Neural cell (in vitro differentiated cells): ENCODE results near the gene RHBDF2. TPM values are rescaled to one million over a fixed set of nuclear protein-coding genes. Genes with fewer than 3 reads are reported as not detected.

Experiments used
- H2AFZ ChIP-seq: fragments of 200-600, 300-800 bp; sonication (generic), shearing (Covaris generic); 2 replicates; pipeline ENCODE4 v1.6.0; 2014; ENCODE audit warnings: low read depth, mild to moderate bottlenecking, antibody characterized with exemption, low read length, moderate library complexity
- H3F3A ChIP-seq: fragments of 200-600 bp; shearing (Covaris generic); 2 replicates; pipeline ENCODE4 v1.6.1; 2016; ENCODE audit warnings: mild to moderate bottlenecking, moderate library complexity, mixed read lengths, antibody characterized with exemption, low read length; ENCODE audit not compliant: insufficient read depth, poor library complexity, severe bottlenecking
- H3K27ac ChIP-seq: fragments of 200-600, 300-800 bp; sonication (generic), shearing (Covaris generic); 2 replicates; pipeline ENCODE4 v1.5.1; 2014; ENCODE audit warnings: mild to moderate bottlenecking, low read length, moderate library complexity
- H3K27me3 ChIP-seq: fragments of 300-800, 200-600 bp; sonication (generic), shearing (Covaris generic); 2 replicates; pipeline ENCODE4 v1.6.0; 2014; ENCODE audit warnings: mild to moderate bottlenecking, low read depth, low read length, moderate library complexity; ENCODE audit not compliant: insufficient read depth
- H3K36me3 ChIP-seq: fragments of 300-800, 200-600 bp; sonication (generic), shearing (Covaris generic); 2 replicates; pipeline ENCODE4 v1.5.1; 2014; ENCODE audit warnings: mild to moderate bottlenecking, antibody characterized with exemption, low read length, moderate library complexity; ENCODE audit not compliant: insufficient read depth
- H3K4me2 ChIP-seq: fragments of 300-800, 200-600 bp; sonication (generic), shearing (Covaris generic); 2 replicates; pipeline ENCODE4 v1.6.0; 2014; ENCODE audit warnings: mild to moderate bottlenecking, low read length
- H3K4me3 ChIP-seq: fragments of 300-800, 200-600 bp; sonication (generic), shearing (Covaris generic); 2 replicates; pipeline ENCODE4 v1.5.1; 2014; ENCODE audit warnings: mild to moderate bottlenecking, low read length, moderate library complexity
- H3K79me2 ChIP-seq: fragments of 200-600 bp; shearing (Covaris generic); replicated peaks from 2 replicates; pipeline ENCODE4 v1.6.0; 2014; ENCODE audit warnings: mild to moderate bottlenecking, low read length, moderate library complexity; ENCODE audit not compliant: insufficient read depth
- H3K9ac ChIP-seq: fragments of 300-800, 200-600 bp; sonication (generic), shearing (Covaris generic); 2 replicates; pipeline ENCODE4 v1.6.1; 2016; ENCODE audit warnings: mild to moderate bottlenecking, low read length, mixed read lengths
- H3K9me2 ChIP-seq: fragments of 200-600 bp; shearing (Covaris generic); 2 replicates; pipeline ENCODE4 v1.6.1; 2016; ENCODE audit warnings: mild to moderate bottlenecking, low read length, mixed read lengths; ENCODE audit not compliant: insufficient read depth
- H3K9me3 ChIP-seq: fragments of 200-600, 300-800 bp; sonication (generic), shearing (Covaris generic); 2 replicates; pipeline ENCODE4 v1.6.1; 2016; ENCODE audit warnings: mild to moderate bottlenecking, mixed run types, low read length, moderate library complexity, mixed read lengths
- H4K20me1 ChIP-seq: fragments of 200-600 bp; shearing (Covaris generic); 2 replicates; pipeline ENCODE4 v1.6.1; 2016; ENCODE audit warnings: mild to moderate bottlenecking, mixed run types; ENCODE audit not compliant: insufficient read depth
- EP300 ChIP-seq: fragments of 450-650 bp; conservative IDR thresholded peaks from 2 replicates; pipeline ENCODE4 v1.6.1; 2014; ENCODE audit warnings: antibody characterized with exemption, mild to moderate bottlenecking, moderate library complexity; ENCODE audit not compliant: poor library complexity, severe bottlenecking
- EZH2 ChIP-seq: fragments of 200-600, 300-800 bp; shearing (Covaris generic), sonication (generic); IDR thresholded peaks from 2 replicates; pipeline ENCODE4 v1.6.1; 2014; ENCODE audit warnings: antibody characterized with exemption, low read length, borderline replicate concordance, mild to moderate bottlenecking; ENCODE audit not compliant: insufficient read depth, poor library complexity, severe bottlenecking
- MXI1 ChIP-seq: fragments of 450-650 bp; conservative IDR thresholded peaks from 2 replicates; pipeline ENCODE4 v1.6.1; 2014; ENCODE audit warnings: antibody characterized with exemption, mild to moderate bottlenecking; ENCODE audit not compliant: poor library complexity, severe bottlenecking
- POLR2AphosphoS5 ChIP-seq: IDR thresholded peaks from 2 replicates; pipeline ENCODE4 v1.6.1; 2012
- RAD21 ChIP-seq: fragments of 450-650 bp; conservative IDR thresholded peaks from 2 replicates; pipeline ENCODE4 v1.6.1; 2014; ENCODE audit warnings: antibody characterized with exemption, mild to moderate bottlenecking, moderate library complexity
- REST ChIP-seq: IDR thresholded peaks from 2 replicates; pipeline ENCODE4 v1.6.1; 2012; ENCODE audit warnings: borderline replicate concordance
- SMC3 ChIP-seq: fragments of 450-650 bp; conservative IDR thresholded peaks from 2 replicates; pipeline ENCODE4 v1.6.1; 2014; ENCODE audit warnings: antibody characterized with exemption, mild to moderate bottlenecking, moderate library complexity; ENCODE audit not compliant: poor library complexity
- TAF1 ChIP-seq: IDR thresholded peaks from 2 replicates; pipeline ENCODE4 v1.6.1; 2012; ENCODE audit warnings: low read depth
- polyA plus RNA-seq: library from polyadenylated mRNA; depleted of rRNA; stranded (reverse); fragments of >200 nt; gene quantifications from 2 replicates; pipeline ENCODE4 v1.2.3, GENCODE V29; 2014
- TF ChIP-seq, protein P1 (sequence below): fragments of 450-650 bp; IDR thresholded peaks from 2 replicates; pipeline ENCODE4 v1.5.1; 2014; ENCODE audit warnings: antibody characterized with exemption, mild to moderate bottlenecking, moderate library complexity; ENCODE audit not compliant: poor library complexity, severe bottlenecking

The RHBDF2 gene
- polyA plus RNA-seq, 1 donor from 2014 or later, result not detected

DNA sequence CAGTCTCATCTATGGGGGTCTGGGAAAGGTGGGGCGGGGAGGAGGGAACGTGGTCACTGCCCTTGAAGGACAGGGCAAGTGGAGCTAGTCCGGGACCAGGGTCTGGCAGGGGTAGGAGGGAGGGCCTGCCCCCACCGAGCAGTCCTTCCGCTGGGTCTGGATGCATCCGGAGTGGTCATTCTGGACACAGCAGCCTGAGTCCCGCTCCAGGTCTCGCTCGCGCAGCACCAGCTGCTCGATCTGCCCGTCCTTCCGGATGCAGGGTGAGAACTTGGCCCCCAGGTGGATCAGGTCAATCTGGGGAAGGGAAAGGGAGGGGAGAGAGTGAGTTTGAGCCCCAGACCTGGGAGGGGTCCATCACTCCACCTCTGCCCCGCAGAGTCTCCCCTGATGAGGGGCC lies 27.0 kb downstream of the RHBDF2 start:
- Histone ChIP-seq H3F3A (no peaks in the 10 kb centered on the region), H3K9ac (no peak overlapping the region), H2AFZ (no peak overlapping the region), H4K20me1 (no peaks in the 10 kb centered on the region), H3K27me3 (no peaks in the 10 kb centered on the region), H3K4me3 (no peak overlapping the region), H3K36me3 (no peaks in the 10 kb centered on the region), H3K27ac (no peak overlapping the region), H3K9me3 (no peaks in the 10 kb centered on the region), H3K79me2 (no peaks in the 10 kb centered on the region), H3K4me2 (no peak overlapping the region), H3K9me2 (no peaks in the 10 kb centered on the region)
- no peak for TF ChIP-seq RAD21
- no peak for TF ChIP-seq EZH2
- TF ChIP-seq MXI1, result no peak
- TF ChIP-seq EP300, result no peak
- TF ChIP-seq, protein P1, sequence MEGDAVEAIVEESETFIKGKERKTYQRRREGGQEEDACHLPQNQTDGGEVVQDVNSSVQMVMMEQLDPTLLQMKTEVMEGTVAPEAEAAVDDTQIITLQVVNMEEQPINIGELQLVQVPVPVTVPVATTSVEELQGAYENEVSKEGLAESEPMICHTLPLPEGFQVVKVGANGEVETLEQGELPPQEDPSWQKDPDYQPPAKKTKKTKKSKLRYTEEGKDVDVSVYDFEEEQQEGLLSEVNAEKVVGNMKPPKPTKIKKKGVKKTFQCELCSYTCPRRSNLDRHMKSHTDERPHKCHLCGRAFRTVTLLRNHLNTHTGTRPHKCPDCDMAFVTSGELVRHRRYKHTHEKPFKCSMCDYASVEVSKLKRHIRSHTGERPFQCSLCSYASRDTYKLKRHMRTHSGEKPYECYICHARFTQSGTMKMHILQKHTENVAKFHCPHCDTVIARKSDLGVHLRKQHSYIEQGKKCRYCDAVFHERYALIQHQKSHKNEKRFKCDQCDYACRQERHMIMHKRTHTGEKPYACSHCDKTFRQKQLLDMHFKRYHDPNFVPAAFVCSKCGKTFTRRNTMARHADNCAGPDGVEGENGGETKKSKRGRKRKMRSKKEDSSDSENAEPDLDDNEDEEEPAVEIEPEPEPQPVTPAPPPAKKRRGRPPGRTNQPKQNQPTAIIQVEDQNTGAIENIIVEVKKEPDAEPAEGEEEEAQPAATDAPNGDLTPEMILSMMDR, result no peak
- TF ChIP-seq TAF1, result no peak
- TF ChIP-seq SMC3, result no peak
- TF ChIP-seq REST, result no peak
- no peak for TF ChIP-seq POLR2AphosphoS5

GRCh38 chr17:76473541-76473985 lies 27.7 kb downstream of the RHBDF2 start:
- H3K9ac ChIP-seq, result no peak overlapping the region
- no peaks in the 10 kb centered on the region for H4K20me1 ChIP-seq
- no peaks in the 10 kb centered on the region for H3K79me2 ChIP-seq
- H3K9me2 ChIP-seq, result no peaks in the 10 kb centered on the region
- H3K36me3 ChIP-seq, result no peaks in the 10 kb centered on the region
- H3K27me3 ChIP-seq, result no peaks in the 10 kb centered on the region
- H3K9me3 ChIP-seq, result no peaks in the 10 kb centered on the region
- H3F3A ChIP-seq, result no peaks in the 10 kb centered on the region
- no peak overlapping the region for H2AFZ ChIP-seq
- TF ChIP-seq EP300 (no peak), MXI1 (no peak), SMC3 (no peak), RAD21 (no peak)
- no peak overlapping the region for H3K4me3 ChIP-seq
- no peak overlapping the region for H3K4me2 ChIP-seq
- H3K27ac ChIP-seq, result no peak overlapping the region

GRCh38 chr17:76472726-76473125 lies 28.5 kb downstream of the RHBDF2 start:
- H3K9ac ChIP-seq, result no peak overlapping the region
- H2AFZ ChIP-seq, result no peak overlapping the region
- TF ChIP-seq TAF1 (no peak), EP300 (no peak), REST (no peak), POLR2AphosphoS5 (no peak), EZH2 (no peak)
- no peaks in the 10 kb centered on the region for H3K9me3 ChIP-seq
- H3K27me3 ChIP-seq, result no peaks in the 10 kb centered on the region
- H3F3A ChIP-seq, result no peaks in the 10 kb centered on the region
- H3K36me3 ChIP-seq, result no peaks in the 10 kb centered on the region
- no peaks in the 10 kb centered on the region for H4K20me1 ChIP-seq
- no peak overlapping the region for H3K27ac ChIP-seq
- H3K4me2 ChIP-seq, result no peak overlapping the region
- no peaks in the 10 kb centered on the region for H3K79me2 ChIP-seq
- no peak overlapping the region for H3K4me3 ChIP-seq
- H3K9me2 ChIP-seq, result no peaks in the 10 kb centered on the region
